Panc1 (cell line): ENCODE measurements around the gene ATXN2.
"Not testable (repeated sequence)": the region's sequence is repeated elsewhere in the genome, so short reads cannot be mapped to it uniquely, and the experiment has no call there.

Experiments
- CTCF ChIP-seq: fragments of 450-650 bp; IDR thresholded peaks from 2 replicates; pipeline ENCODE4 v1.5.1; 2017; ENCODE audit warnings: mild to moderate bottlenecking
- POLR2AphosphoS5 ChIP-seq: IDR thresholded peaks from 2 replicates; pipeline ENCODE4 v1.6.1; 2012; ENCODE audit warnings: mild to moderate bottlenecking, low read depth, low read length, moderate library complexity
- TCF7L2 ChIP-seq: IDR thresholded peaks from 2 replicates; pipeline ENCODE4 v1.6.1; 2011; ENCODE audit warnings: mild to moderate bottlenecking, low read depth, low read length, inconsistent platforms
- TF ChIP-seq, protein P1 (sequence below), 2 experiments: IDR thresholded peaks; 2 replicates each; pipeline ENCODE4 v1.6.1; 2011 to 2012; ENCODE audit warnings: low read depth in 2 of 2, control low read depth in 1 of 2, low read length in 1 of 2, mild to moderate bottlenecking in 1 of 2, moderate library complexity in 1 of 2; ENCODE audit not compliant: insufficient read depth in 1 of 2

- TF ChIP-seq CTCF, POLR2AphosphoS5, TCF7L2: not testable (repeated sequence)
- TF ChIP-seq, protein P1, sequence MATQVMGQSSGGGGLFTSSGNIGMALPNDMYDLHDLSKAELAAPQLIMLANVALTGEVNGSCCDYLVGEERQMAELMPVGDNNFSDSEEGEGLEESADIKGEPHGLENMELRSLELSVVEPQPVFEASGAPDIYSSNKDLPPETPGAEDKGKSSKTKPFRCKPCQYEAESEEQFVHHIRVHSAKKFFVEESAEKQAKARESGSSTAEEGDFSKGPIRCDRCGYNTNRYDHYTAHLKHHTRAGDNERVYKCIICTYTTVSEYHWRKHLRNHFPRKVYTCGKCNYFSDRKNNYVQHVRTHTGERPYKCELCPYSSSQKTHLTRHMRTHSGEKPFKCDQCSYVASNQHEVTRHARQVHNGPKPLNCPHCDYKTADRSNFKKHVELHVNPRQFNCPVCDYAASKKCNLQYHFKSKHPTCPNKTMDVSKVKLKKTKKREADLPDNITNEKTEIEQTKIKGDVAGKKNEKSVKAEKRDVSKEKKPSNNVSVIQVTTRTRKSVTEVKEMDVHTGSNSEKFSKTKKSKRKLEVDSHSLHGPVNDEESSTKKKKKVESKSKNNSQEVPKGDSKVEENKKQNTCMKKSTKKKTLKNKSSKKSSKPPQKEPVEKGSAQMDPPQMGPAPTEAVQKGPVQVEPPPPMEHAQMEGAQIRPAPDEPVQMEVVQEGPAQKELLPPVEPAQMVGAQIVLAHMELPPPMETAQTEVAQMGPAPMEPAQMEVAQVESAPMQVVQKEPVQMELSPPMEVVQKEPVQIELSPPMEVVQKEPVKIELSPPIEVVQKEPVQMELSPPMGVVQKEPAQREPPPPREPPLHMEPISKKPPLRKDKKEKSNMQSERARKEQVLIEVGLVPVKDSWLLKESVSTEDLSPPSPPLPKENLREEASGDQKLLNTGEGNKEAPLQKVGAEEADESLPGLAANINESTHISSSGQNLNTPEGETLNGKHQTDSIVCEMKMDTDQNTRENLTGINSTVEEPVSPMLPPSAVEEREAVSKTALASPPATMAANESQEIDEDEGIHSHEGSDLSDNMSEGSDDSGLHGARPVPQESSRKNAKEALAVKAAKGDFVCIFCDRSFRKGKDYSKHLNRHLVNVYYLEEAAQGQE (IDR thresholded peaks at IDR 0.05; ENCODE audit: insufficient read depth in 1 of 2, low read depth in 2 of 2, low read length in 1 of 2) = not testable (repeated sequence)
Observed at GRCh38 chr12:111402490-111402824, 196.7 kb downstream of the ATXN2 start.
